Left renal cortex interstitium (tissue), 4 donors: ENCODE data around the gene WDR89. TPM values are rescaled to one million over a fixed set of nuclear protein-coding genes. Genes with fewer than 3 reads are reported as not detected.
"Not testable (repeated sequence)": the region's sequence is repeated elsewhere in the genome, so short reads cannot be mapped to it uniquely, and the experiment has no call there.

Experiments
- DNase-seq, 4 donors: peaks; one replicate each; pipeline ENCODE4 v3.0.0-alpha.2; 2013; ENCODE audit warnings: low read depth in 4 of 4, low spot score in 2 of 4, missing footprints in 1 of 4
- polyA plus RNA-seq, 4 donors: library from polyadenylated mRNA; unstranded; fragments of 120-200 nt; gene quantifications; one replicate each; pipeline ENCODE4 v1.2.1, GENCODE V29; 2013; ENCODE audit not compliant: insufficient read length in 4 of 4

WDR89 gene
- polyA plus RNA-seq, 4 donors, result 18.6 to 28.2 (median 22.2) TPM

DNA sequence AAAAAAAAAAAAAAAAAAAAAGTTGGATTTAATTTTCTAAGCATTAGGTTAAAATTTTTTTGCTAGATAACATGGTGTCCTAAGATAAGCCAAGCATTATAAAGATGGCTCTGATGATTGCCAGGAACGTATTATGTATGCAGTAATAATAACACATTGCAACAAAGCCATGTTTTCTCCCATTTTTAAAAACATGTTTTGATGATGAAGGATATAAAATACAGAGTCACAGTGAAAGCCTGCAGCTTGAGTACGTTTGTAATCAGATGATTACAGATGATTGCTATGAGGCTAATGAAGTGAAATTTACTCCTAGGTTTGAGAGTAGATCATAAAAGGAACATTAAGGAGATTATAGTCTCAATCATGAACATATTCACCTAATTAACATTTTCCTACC, 13.3 kb upstream of the WDR89 start:
- DNase-seq, result no peak

DNA sequence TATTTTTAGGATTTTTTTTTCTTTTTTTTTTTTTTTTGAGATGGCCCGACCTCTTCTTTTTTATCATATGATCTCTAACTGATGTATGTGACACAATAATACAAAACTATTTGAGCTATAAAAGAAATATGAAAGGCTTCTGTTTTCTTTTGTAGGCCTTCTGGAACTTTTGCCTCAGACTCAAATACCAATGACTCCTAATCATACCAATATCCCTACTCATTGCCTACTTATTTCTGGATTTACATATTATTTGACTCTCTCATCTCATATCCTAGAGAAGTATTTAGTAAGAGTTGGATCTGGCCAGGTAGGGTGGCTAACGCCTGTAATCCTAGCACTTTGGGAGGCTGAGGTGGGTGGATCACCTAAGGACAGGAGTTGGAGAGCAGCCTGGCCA, 12.7 kb upstream of the WDR89 start:
- DNase-seq, result no peak

- DNase-seq, result no peak
These were observed 10.7 kb upstream of the WDR89 start for GRCh38 chr14:63652406-63652805.

DNA sequence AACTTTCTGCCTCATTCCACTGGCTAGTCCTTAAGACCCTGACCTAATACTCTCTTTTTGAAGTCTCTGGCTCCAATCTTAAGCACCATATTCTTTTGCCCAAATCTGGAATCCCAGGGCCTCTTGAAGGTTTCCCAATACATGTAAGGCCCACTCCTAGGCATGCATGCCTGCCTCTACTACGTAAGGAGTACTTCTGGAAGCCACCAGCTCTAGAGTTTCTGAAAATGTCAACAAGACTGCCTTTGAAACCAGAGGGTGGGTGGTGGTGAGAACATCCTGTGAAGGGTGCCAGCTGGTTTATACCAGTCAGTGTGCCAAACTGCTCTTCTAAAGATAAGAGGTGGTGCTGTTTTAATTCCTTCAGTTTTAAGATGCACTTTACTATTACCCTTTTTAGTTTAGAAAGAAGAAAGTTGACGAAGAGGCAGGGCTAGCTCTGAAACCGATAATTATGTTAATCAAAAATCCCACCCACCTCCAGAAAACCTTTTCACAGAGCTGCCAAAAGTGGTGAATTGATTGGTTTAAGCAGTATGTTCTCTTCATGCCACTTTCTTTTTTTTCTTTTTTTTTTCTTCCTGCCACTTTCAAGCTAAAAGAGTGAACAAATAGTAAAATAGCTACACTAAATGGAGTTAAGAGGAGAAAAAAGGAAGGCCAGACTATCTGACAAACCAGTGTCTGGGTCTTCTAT, 8.7 kb upstream of the WDR89 start:
- no peak for DNase-seq

DNA sequence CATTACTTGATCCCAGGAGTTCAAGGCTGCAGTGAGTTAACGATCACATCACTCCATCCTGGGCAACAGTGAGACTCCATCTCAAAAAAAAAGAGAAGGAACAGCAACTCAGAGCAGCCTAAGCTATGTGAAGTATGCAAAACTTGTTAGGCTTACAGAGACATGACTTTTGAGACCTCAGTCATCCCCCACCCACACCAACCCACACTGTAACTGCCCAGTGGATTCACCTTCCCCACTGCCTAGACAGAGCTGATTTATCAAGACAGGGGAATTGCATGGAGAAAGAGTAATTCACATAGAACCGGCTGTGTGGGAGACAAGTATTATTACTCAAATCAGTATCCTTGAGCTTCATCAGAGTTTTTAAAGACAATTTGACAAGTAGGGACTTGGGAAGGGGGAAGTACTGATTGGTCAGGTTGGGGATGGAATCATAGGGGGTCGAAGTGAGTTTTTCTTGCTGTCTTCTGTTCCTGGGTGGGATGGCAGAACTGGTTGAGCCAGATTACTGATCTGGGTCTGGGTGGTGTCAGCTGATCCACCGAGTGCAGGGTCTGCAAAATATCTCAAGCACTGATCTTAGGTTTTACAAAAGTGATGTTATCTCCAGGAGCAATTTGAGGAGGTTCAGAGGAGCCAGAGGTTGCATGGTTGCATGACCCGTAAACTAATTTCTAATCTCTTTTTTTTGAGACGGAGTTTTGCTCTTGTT, 6.2 kb upstream of the WDR89 start:
- no peak for DNase-seq

GRCh38 chr14:63644741-63645140, 3.1 kb upstream of the WDR89 start:
- no peak for DNase-seq

GRCh38 chr14:63642656-63643382, 1.1 kb upstream of the WDR89 start:
- no peak for DNase-seq

DNA sequence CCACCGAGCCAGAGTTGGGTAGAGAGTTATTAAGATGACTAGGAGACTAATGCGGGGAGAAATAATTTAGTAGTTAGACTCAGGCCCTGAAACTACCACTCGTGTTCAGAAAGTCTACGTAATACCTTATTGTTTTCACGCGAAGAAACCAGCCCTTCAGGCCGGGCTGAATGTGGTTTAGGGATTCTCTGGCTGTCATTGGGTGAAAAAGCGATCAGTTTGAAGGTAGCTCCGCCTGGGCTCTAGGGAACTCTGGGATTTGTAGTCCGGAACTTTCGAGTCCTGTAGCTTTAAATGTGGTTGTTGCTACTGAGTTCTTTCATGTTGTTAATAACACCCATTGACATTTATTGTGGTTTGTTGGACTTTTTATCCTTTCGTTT, 549 bp upstream of the WDR89 start:
- peak; percentile 92 to 99 (median 95) for DNase-seq

GRCh38 chr14:63638493-63638892, 3.2 kb downstream of the WDR89 start:
- no peak for DNase-seq

- DNase-seq, result not testable (repeated sequence)
These were observed 5.5 kb downstream of the WDR89 start for GRCh38 chr14:63636094-63636635.

- no peak for DNase-seq
These were observed 7.9 kb downstream of the WDR89 start for GRCh38 chr14:63633801-63634200.

- DNase-seq, result no peak
These were observed 8.6 kb downstream of the WDR89 start for GRCh38 chr14:63632932-63633514.

- no peak for DNase-seq
These were observed 17.0 kb downstream of the WDR89 start for GRCh38 chr14:63624701-63625100.

GRCh38 chr14:63624203-63624602, 17.5 kb downstream of the WDR89 start:
- DNase-seq, result no peak

- DNase-seq, result not testable (repeated sequence)
These were observed 19.7 kb downstream of the WDR89 start for GRCh38 chr14:63621975-63622374.

- DNase-seq, result no peak
These were observed 25.7 kb downstream of the WDR89 start for GRCh38 chr14:63616015-63616414.

DNA sequence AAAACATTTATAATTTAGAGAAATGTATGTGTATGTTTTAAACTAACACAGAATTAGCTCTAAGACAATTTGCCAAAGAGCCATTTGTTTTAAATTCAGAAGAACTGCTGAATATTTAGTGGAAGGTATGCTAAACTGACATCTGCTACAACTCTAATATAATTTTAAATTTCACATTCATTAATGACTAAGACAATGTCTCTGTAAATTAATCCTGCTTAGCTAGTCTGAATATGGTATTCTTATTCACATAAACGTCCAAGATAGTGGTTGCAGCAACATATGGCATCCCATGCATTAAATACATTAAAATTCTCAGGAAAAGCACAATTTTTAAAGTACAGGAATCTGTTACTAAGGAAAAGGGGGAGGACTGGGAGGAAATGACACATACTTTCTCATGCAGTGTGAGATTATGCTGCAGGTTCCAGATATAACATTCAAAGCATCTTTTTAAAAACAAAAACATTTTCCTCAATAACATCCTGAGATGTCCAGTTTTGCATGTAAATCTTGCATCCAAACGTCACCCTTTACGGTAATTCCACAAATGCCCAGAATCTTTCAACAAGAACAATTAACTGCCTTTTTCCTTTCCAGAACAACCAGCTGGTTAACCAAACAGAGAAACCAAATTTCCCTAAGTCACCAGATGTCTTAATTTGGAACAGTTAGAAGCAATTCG, 26.9 kb downstream of the WDR89 start:
- no peak for DNase-seq

GRCh38 chr14:63611078-63611477, 30.6 kb downstream of the WDR89 start:
- no peak for DNase-seq

DNA sequence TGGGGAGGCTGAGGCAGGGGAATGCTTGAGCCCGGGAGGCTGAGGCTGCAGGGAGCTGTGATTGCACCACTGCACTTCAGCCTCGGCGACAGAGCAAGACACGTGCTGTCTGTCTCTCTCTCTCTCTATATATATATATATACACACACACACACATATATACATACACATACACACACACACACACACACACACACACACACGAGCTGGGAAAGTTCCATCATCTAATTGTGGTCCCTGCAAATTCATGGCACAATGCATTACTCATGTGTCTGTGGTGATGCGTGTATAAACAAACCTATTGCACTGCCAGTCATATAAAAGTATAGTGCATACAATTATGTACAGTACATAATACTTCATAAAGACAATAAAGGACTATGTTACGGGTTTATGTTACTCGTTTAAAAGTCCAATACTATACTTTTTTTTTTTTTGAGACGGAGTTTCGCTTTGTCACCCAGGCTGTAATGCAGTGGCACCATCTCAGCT, 36.6 kb downstream of the WDR89 start:
- no peak for DNase-seq

DNA sequence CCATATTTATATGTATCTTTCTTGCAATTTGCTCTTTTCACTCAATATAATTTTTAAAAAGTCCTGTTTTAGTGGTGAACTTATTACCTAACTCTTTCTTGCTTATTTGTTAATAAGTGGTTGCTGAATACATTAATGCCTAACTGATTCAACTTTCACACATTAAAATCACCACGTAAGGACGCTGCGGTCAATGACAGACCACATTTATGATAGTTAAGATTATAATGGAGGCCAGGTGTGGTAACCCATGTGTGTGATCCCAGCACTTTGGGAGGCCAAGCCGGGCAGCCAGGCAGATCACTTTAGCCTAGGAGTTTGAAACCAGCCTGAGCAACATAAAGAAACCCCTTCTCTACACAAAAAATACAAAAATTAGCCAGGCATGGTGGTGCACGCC, 37.0 kb downstream of the WDR89 start:
- DNase-seq, result no peak
